H1 (cell line): ENCODE measurements around the gene TEAD3. TPM values are rescaled to one million over a fixed set of nuclear protein-coding genes. Genes with fewer than 3 reads are reported as not detected.

Experiments
- CTCF ChIA-PET: fragments of 300-600 bp; sonication (Branson Sonifier 250); formaldehyde crosslinking; loops from one replicate; lab custom pipeline; 2021; ENCODE audit not compliant: partially characterized antibody; lab: Charles Lee
- POLR2A ChIA-PET: fragments of 300-600 bp; sonication (Branson Sonifier 250); formaldehyde crosslinking; loops from one replicate; lab custom pipeline; 2021; ENCODE audit warnings: inconsistent platforms; ENCODE audit not compliant: partially characterized antibody; lab: Charles Lee
- DNase-seq, 2 experiments: peaks; one replicate each; pipeline versions ENCODE4 v3.0.0 to v3.0.0-alpha.2; 2010 to 2022; ENCODE audit warnings: low spot score in 2 of 2, low read depth in 1 of 2, mixed read lengths in 1 of 2
- FAIRE-seq: peaks from 2 replicates; lab custom pipeline; 2011; peaks lifted over from hg19 to GRCh38; lab: Jason Lieb, UNC
- H2AFZ ChIP-seq: 2 replicates; pipeline ENCODE4 v1.8.1; 2012; ENCODE audit warnings: low read length, inconsistent platforms
- H2AK5ac ChIP-seq: 2 replicates; pipeline ENCODE4 v1.6.1; 2013; ENCODE audit warnings: low read depth, low read length
- H2BK120ac ChIP-seq: replicated peaks from 2 replicates; pipeline ENCODE3; 2013; ENCODE audit warnings: low read depth, low read length, inconsistent platforms
- H2BK12ac ChIP-seq: 2 replicates; pipeline ENCODE4 v1.6.1; 2013; ENCODE audit warnings: low read depth, low read length
- H2BK15ac ChIP-seq: 2 replicates; pipeline ENCODE4 v1.6.1; 2013; ENCODE audit warnings: low read length
- H2BK20ac ChIP-seq: 2 replicates; pipeline ENCODE4 v1.6.1; 2013; ENCODE audit warnings: low read length
- H2BK5ac ChIP-seq: 2 replicates; pipeline ENCODE4 v1.6.1; 2013; ENCODE audit warnings: low read depth, low read length
- H3K14ac ChIP-seq: 2 replicates; pipeline ENCODE4 v1.6.1; 2013; ENCODE audit warnings: inconsistent platforms; ENCODE audit not compliant: insufficient read length
- H3K18ac ChIP-seq: 2 replicates; pipeline ENCODE4 v1.6.1; 2013; ENCODE audit warnings: low read length; ENCODE audit errors: extremely low read depth
- H3K23ac ChIP-seq: 2 replicates; pipeline ENCODE4 v1.6.1; 2013; ENCODE audit warnings: inconsistent platforms; ENCODE audit not compliant: insufficient read length
- H3K23me2 ChIP-seq: 2 replicates; pipeline ENCODE4 v1.6.1; 2013; ENCODE audit warnings: low read depth, low read length
- H3K27ac ChIP-seq: 2 replicates; pipeline ENCODE4 v1.6.1; 2011; ENCODE audit warnings: low read depth, low read length, inconsistent platforms
- H3K27me3 ChIP-seq, 4 experiments: replicated peaks in 1 of 4; 1 replicate in 1 of 4; 2 replicates in 3 of 4; pipeline versions ENCODE4 v1.6.1 to v1.8.1; 2011 to 2013; ENCODE audit warnings: low read length in 3 of 4, mild to moderate bottlenecking in 3 of 4, inconsistent platforms in 2 of 4, mixed read lengths in 2 of 4, moderate library complexity in 1 of 4; ENCODE audit not compliant: control insufficient read depth in 3 of 4, insufficient read depth in 3 of 4; ENCODE audit errors: extremely low read depth in 1 of 4
- H3K36me3 ChIP-seq, 4 experiments: 2 replicates each; pipeline versions ENCODE4 v1.6.1 to v1.8.1; 2011 to 2013; ENCODE audit warnings: mild to moderate bottlenecking in 4 of 4, low read length in 3 of 4, moderate library complexity in 2 of 4, control low read depth in 1 of 4, inconsistent platforms in 1 of 4; ENCODE audit not compliant: insufficient read depth in 4 of 4, control insufficient read depth in 2 of 4
- H3K4ac ChIP-seq: replicated peaks from 2 replicates; pipeline ENCODE3; 2013; ENCODE audit warnings: low read length, low read depth, mixed read lengths, inconsistent platforms; ENCODE audit not compliant: insufficient read length
- H3K4me1 ChIP-seq, 4 experiments: replicated peaks in 1 of 4; 1 replicate in 1 of 4; 2 replicates in 3 of 4; pipeline versions ENCODE4 v1.6.1 to v1.8.1; 2011 to 2013; ENCODE audit warnings: low read length in 3 of 4, inconsistent platforms in 2 of 4, mixed read lengths in 1 of 4; ENCODE audit not compliant: insufficient read depth in 4 of 4, control insufficient read depth in 3 of 4
- H3K4me2 ChIP-seq, 2 experiments: 2 replicates each; pipeline versions ENCODE4 v1.6.1 to v1.8.1; 2011 to 2013; ENCODE audit warnings: low read depth in 2 of 2, low read length in 2 of 2, control low read depth in 1 of 2, inconsistent platforms in 1 of 2, mild to moderate bottlenecking in 1 of 2; ENCODE audit not compliant: insufficient read depth in 1 of 2
- H3K4me3 ChIP-seq, 4 experiments: fragments of 200-600, 300-600 bp in 1 of 4; sonication (generic), shearing (Covaris generic), sonication (Bioruptor Twin) in 1 of 4; 2 replicates each; pipeline versions ENCODE4 v1.5.1 to v1.8.1; 2011 to 2016; ENCODE audit warnings: low read length in 4 of 4, low read depth in 3 of 4, control low read depth in 2 of 4, inconsistent platforms in 2 of 4, mild to moderate bottlenecking in 2 of 4, mixed read lengths in 1 of 4, moderate library complexity in 1 of 4; ENCODE audit not compliant: insufficient read depth in 2 of 4; ENCODE audit errors: extremely low read depth in 1 of 4
- H3K56ac ChIP-seq: replicated peaks from 2 replicates; pipeline ENCODE3; 2013; ENCODE audit warnings: low read depth, mild to moderate bottlenecking, mixed read lengths, low read length, inconsistent platforms; ENCODE audit not compliant: insufficient read length
- H3K79me1 ChIP-seq: 2 replicates; pipeline ENCODE4 v1.6.1; 2013; ENCODE audit warnings: low read depth, low read length, control low read depth
- H3K79me2 ChIP-seq, 2 experiments: 2 replicates each; pipeline versions ENCODE4 v1.6.1 to v1.8.1; 2012 to 2013; ENCODE audit warnings: low read length in 2 of 2, mild to moderate bottlenecking in 2 of 2, inconsistent platforms in 1 of 2; ENCODE audit not compliant: insufficient read depth in 2 of 2, control insufficient read depth in 1 of 2
- H3K9ac ChIP-seq, 4 experiments: replicated peaks in 1 of 4; 1 replicate in 1 of 4; 2 replicates in 3 of 4; pipeline versions ENCODE4 v1.6.1 to v1.8.1; 2011 to 2013; ENCODE audit warnings: low read depth in 3 of 4, low read length in 3 of 4, control low read depth in 2 of 4, mild to moderate bottlenecking in 2 of 4, moderate library complexity in 2 of 4, inconsistent platforms in 1 of 4; ENCODE audit errors: extremely low read depth in 1 of 4
- H3K9me3 ChIP-seq, 2 experiments: 2 replicates each; pipeline versions ENCODE4 v1.6.1 to v1.8.1; 2012 to 2013; ENCODE audit warnings: mild to moderate bottlenecking in 2 of 2, moderate library complexity in 2 of 2, control low read depth in 1 of 2, inconsistent platforms in 1 of 2, low read depth in 1 of 2, low read length in 1 of 2, mixed read lengths in 1 of 2; ENCODE audit not compliant: insufficient read depth in 2 of 2
- H4K20me1 ChIP-seq, 2 experiments: replicated peaks in 1 of 2; 2 replicates each; pipeline versions ENCODE3 to v1.8.1; 2011 to 2013; ENCODE audit warnings: inconsistent platforms in 2 of 2, low read length in 2 of 2, mild to moderate bottlenecking in 1 of 2; ENCODE audit not compliant: insufficient read depth in 2 of 2, control insufficient read depth in 1 of 2
- H4K5ac ChIP-seq: 2 replicates; pipeline ENCODE4 v1.6.1; 2013; ENCODE audit warnings: low read length, low read depth, mixed read lengths, inconsistent platforms; ENCODE audit not compliant: insufficient read length
- H4K8ac ChIP-seq: 2 replicates; pipeline ENCODE4 v1.8.0; 2013; ENCODE audit warnings: mild to moderate bottlenecking, moderate library complexity, low read length, inconsistent platforms; ENCODE audit not compliant: insufficient read depth; ENCODE audit errors: extremely low read depth
- H4K91ac ChIP-seq: replicated peaks from 2 replicates; pipeline ENCODE3; 2013; ENCODE audit warnings: low read length, mixed read lengths, inconsistent platforms; ENCODE audit not compliant: insufficient read length
- E2F6 ChIP-seq: IDR thresholded peaks from 2 replicates; pipeline ENCODE4 v1.6.1; 2012; ENCODE audit warnings: inconsistent platforms
- POLR2AphosphoS5 ChIP-seq: IDR thresholded peaks from 2 replicates; pipeline ENCODE4 v1.6.1; 2011; ENCODE audit warnings: low read depth, low read length
- WGBS, 2 experiments: shearing (Covaris generic) in 1 of 2; methylation state at CpG; one replicate each; pipeline versions ENCODE4 v1.1.6 to v1.1.7; 2013 to 2015; ENCODE audit warnings: low lambda C conversion rate in 2 of 2, mixed read lengths in 2 of 2, inconsistent platforms in 1 of 2, low coverage in 1 of 2, missing lambda C conversion rate in 1 of 2; ENCODE audit not compliant: insufficient replicate concordance in 2 of 2, insufficient coverage in 1 of 2, insufficient read length in 1 of 2; ENCODE audit errors: extremely low coverage in 1 of 2, missing lambda C conversion rate in 1 of 2; 5-methylcytosine and 5-hydroxymethylcytosine counted together
- polyA plus RNA-seq, 7 experiments: library from polyadenylated mRNA; depleted of rRNA in 3 of 7; stranded (reverse) in 5 of 7; unstranded in 2 of 7; fragments of >200 nt in 5 of 7; fragments of 200-250 nt in 2 of 7; gene quantifications; 1 replicate in 5 of 7; 2 replicates in 1 of 7; 4 replicates in 1 of 7; pipeline versions ENCODE4 v1.2.1 to v1.2.3, GENCODE V29; 2011 to 2013; ENCODE audit warnings: missing spikeins in 2 of 7, mixed read lengths in 2 of 7
- total RNA-seq: library from RNA; stranded (reverse); fragmentation: NEBNext Ultra II Directional; extraction: Animal tissue kit (Norgen Biotek cat#: 25700); gene quantifications from 2 replicates; pipeline ENCODE4 v1.2.1, GENCODE V29; 2021

Gene TEAD3
- total and polyA plus RNA-seq, 2 of the 8 experiments (the other 6 are each of a cell fraction or from before 2014, with no cell fraction given), result 20.1 to 28.7 TPM

DNA sequence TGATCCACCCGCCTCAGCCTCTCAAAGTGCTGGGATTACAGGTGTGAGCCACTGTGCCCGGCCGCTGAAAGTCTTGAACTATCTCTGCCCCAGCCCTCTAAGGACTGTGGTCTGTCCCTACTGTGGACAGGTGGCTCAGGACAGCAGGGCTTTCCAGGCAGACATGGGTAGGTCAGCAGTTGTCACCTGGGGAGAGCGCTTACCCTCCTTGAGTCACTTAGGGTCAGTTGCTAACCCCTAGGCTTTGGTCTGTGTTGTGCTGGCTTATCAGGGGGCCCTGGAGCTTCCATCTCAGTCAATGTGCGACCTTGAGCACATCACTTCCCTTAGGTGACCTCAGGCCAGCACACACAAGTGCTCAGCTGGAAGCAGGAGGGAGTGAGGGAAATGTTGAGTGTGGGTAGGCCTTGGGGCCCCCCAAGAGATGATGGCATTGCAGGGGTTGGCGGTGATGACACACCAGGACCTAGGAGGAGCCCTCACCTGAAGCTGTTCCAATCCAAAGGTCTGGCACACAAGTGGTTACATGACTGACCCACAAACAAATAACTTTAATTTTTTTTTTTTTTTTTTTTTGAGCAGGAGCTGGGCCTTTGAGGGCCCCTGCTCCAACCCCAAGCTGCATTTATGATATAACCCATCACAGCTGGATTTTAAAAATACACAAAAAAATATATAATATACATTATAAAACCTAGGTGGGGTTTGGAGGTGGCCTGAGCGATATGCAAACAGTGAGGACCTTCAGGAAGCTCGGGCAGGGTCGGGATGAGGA is 23.6 kb downstream of the TEAD3 start:
- H3K4me3 ChIP-seq, result no peak overlapping the region
- H4K91ac ChIP-seq, result no peak overlapping the region
- WGBS, 2 experiments, result 89% methylated on average over 9 of the region's 9 CpGs; no CpG with 5 or more reads in 1 of the 2 experiments
- ChIA-PET CTCF (interaction anchor here (0.6 to 2.7 kb wide), 8 partner anchors 9 to 176 kb away, joined by 3 to 8 read pairs (median 3); no protein-coding TSS in a partner anchor), POLR2A (interaction anchor here (0.6 to 30.9 kb wide), 18 partner anchors 8 to 279 kb away, joined by 3 to 1319 read pairs (median 4); partner anchors contain the start of genes DEF6, FANCE and TEAD3)
- no peaks in the 10 kb centered on the region; a peak in 1 of 4 replicates for H3K9me3 ChIP-seq
- H3K9ac ChIP-seq, result no peak overlapping the region; a peak in 1 of 7 replicates
- H3K18ac ChIP-seq, result no peak overlapping the region
- no peak overlapping the region for H2BK120ac ChIP-seq
- H3K14ac ChIP-seq, result no peak overlapping the region
- no peak overlapping the region for H2AK5ac ChIP-seq
- H2BK20ac ChIP-seq, result no peak overlapping the region
- no peak overlapping the region for H2BK15ac ChIP-seq
- no peak overlapping the region for H3K4me2 ChIP-seq
- H4K8ac ChIP-seq, result peak overlapping the region; percentile 59; the same call in 1 of the 2 replicates
- peaks cover 11% of the 10 kb centered on the region for H3K23me2 ChIP-seq
- no peak overlapping the region for H3K23ac ChIP-seq
- no peak overlapping the region for H3K56ac ChIP-seq
- DNase-seq, result peak in 1 of 2 experiments; percentile 57
- H2AFZ ChIP-seq, result no peak overlapping the region
- peaks cover 24 to 61% (median 32%) of the 10 kb centered on the region in 4 experiments for H3K36me3 ChIP-seq
- H3K27ac ChIP-seq, result no peak overlapping the region
- H3K4me1 ChIP-seq, result peaks cover 0 to 8% (median 5%) of the 10 kb centered on the region in 4 experiments; a peak in 6 of 7 replicates
- TF ChIP-seq POLR2AphosphoS5, result peak; percentile 82; the same call in 1 of the 2 replicates
- no peak for TF ChIP-seq E2F6
- H3K27me3 ChIP-seq, result no peaks in the 10 kb centered on the region
- H2BK12ac ChIP-seq, result no peak overlapping the region
- no peak overlapping the region for H4K5ac ChIP-seq
- FAIRE-seq, result no peak
- peaks cover 4% of the 10 kb centered on the region; the same call in 1 of the 2 replicates for H3K79me1 ChIP-seq
- peaks cover 14 to 29% of the 10 kb centered on the region in 2 experiments for H3K79me2 ChIP-seq
- H2BK5ac ChIP-seq, result peak overlapping the region; percentile 4; the same call in 1 of the 2 replicates
- peaks cover 32 to 33% of the 10 kb centered on the region in 2 experiments for H4K20me1 ChIP-seq
- no peak overlapping the region for H3K4ac ChIP-seq
